HL-60 (cell line): Measurements from ENCODE around the gene USP40.

ENCODE experiments used
- CTCF ChIP-seq: IDR thresholded peaks from one replicate; pipeline ENCODE4 v1.5.1; 2011; ENCODE audit warnings: low read length, control low read depth, inconsistent platforms; ENCODE audit not compliant: insufficient read depth
- GABPA ChIP-seq: IDR thresholded peaks from 2 replicates; pipeline ENCODE4 v1.6.1; 2012; ENCODE audit warnings: low read depth
- POLR2AphosphoS5 ChIP-seq: IDR thresholded peaks from 2 replicates; pipeline ENCODE4 v1.6.1; 2012; ENCODE audit warnings: low read depth
- SPI1 ChIP-seq: IDR thresholded peaks from 2 replicates; pipeline ENCODE4 v1.6.1; 2012; ENCODE audit warnings: low read depth, mild to moderate bottlenecking, borderline replicate concordance
- TF ChIP-seq, protein P1 (sequence below): IDR thresholded peaks from 2 replicates; pipeline ENCODE4 v1.6.1; 2012; ENCODE audit warnings: low read depth; ENCODE audit not compliant: insufficient replicate concordance

- TF ChIP-seq GABPA (no peak), CTCF (no peak), POLR2AphosphoS5 (no peak), SPI1 (no peak)
- TF ChIP-seq, protein P1, sequence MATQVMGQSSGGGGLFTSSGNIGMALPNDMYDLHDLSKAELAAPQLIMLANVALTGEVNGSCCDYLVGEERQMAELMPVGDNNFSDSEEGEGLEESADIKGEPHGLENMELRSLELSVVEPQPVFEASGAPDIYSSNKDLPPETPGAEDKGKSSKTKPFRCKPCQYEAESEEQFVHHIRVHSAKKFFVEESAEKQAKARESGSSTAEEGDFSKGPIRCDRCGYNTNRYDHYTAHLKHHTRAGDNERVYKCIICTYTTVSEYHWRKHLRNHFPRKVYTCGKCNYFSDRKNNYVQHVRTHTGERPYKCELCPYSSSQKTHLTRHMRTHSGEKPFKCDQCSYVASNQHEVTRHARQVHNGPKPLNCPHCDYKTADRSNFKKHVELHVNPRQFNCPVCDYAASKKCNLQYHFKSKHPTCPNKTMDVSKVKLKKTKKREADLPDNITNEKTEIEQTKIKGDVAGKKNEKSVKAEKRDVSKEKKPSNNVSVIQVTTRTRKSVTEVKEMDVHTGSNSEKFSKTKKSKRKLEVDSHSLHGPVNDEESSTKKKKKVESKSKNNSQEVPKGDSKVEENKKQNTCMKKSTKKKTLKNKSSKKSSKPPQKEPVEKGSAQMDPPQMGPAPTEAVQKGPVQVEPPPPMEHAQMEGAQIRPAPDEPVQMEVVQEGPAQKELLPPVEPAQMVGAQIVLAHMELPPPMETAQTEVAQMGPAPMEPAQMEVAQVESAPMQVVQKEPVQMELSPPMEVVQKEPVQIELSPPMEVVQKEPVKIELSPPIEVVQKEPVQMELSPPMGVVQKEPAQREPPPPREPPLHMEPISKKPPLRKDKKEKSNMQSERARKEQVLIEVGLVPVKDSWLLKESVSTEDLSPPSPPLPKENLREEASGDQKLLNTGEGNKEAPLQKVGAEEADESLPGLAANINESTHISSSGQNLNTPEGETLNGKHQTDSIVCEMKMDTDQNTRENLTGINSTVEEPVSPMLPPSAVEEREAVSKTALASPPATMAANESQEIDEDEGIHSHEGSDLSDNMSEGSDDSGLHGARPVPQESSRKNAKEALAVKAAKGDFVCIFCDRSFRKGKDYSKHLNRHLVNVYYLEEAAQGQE: no peak
Measured at GRCh38 chr2:233491326-233491725, 75.3 kb downstream of the USP40 start.
